ENCODE measurements around the gene LGALS9B.
"Not testable (repeated sequence)": the region's sequence is repeated elsewhere in the genome, so short reads cannot be mapped to it uniquely, and the experiment has no call there.

The LGALS9B gene

DNA sequence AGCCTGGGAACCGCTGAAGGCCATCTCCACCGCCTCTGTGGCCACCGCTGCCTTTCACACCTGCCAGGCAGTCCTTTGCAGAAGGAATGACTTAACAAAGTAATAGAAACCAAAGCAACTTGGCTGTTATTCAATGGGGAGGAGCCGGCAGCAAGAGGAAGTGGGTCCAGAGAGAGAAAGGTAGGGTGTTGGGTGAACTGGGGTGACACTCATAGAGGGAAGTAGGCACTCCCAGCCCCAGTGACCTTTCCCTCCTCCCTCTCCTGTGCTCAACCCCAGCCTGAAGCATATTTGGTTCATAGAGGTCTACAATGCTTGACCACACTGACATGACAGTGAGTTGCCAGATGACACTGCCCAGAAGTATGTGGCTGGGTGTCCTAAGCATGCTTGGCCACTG, at the start of gene LGALS9B:
TSS of gene LGALS9B (minus strand) at position 93 of the 400 bp plus-strand sequence. CDS start at position 24, 69 bp downstream.
- H3K27ac Mint-ChIP-seq; H3K27me3 Mint-ChIP-seq; H3K4me3 Mint-ChIP-seq; DNase-seq; H3K9me3 Mint-ChIP-seq; H3K36me3 Mint-ChIP-seq (ENCODE audit: low read depth); H3K4me1 Mint-ChIP-seq (ENCODE audit: low read depth): not testable (repeated sequence)

DNA sequence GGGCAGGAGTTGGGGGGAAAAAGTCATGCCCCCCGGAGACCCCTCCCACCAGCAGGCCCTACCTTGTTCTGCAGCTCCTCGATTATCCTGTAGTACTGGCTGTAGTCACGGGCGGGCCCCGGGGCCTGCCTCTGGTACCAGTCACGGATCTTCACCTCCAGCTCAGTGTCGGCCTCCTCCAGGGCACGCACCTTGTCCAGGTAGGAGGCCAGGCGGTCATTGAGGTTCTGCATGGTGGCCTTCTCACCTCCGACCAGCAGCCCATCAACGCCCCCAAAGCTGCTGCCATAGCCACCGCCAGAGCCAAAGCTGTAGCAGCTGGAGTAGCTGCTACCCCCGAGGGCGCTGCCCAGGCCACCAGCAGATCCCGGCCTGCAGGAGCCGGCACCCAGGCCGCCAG, 49.6 kb upstream of the LGALS9B start:
- DNase-seq; H3K27me3 Mint-ChIP-seq; H3K4me1 Mint-ChIP-seq (ENCODE audit: low read depth); H3K9me3 Mint-ChIP-seq; H3K4me3 Mint-ChIP-seq; H3K27ac Mint-ChIP-seq; H3K36me3 Mint-ChIP-seq (ENCODE audit: low read depth): not testable (repeated sequence)

DNA sequence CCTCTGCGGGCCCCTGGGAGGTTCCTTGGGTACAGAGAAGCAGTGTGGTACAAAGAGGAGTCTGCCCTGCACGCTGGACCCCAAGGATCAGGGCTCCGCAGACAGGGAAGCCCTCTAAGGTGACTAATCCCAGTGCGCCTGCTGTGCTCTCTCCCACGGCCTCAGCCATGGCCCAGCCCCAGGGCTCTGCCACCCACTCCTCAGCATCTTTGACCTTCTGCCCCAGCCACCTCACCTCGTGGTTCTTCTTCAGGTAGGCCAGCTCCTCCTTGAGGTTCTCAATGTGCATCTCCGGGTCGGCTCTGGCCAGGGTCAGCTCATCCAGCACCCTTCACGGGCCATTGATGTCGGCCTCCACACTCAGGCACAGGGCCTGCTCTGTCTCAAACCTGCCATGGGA, 47.8 kb upstream of the LGALS9B start:
- not testable (repeated sequence) for H3K4me1 Mint-ChIP-seq (ENCODE audit: low read depth); H3K4me3 Mint-ChIP-seq; DNase-seq; H3K27ac Mint-ChIP-seq; H3K9me3 Mint-ChIP-seq; H3K27me3 Mint-ChIP-seq; H3K36me3 Mint-ChIP-seq (ENCODE audit: low read depth)

DNA sequence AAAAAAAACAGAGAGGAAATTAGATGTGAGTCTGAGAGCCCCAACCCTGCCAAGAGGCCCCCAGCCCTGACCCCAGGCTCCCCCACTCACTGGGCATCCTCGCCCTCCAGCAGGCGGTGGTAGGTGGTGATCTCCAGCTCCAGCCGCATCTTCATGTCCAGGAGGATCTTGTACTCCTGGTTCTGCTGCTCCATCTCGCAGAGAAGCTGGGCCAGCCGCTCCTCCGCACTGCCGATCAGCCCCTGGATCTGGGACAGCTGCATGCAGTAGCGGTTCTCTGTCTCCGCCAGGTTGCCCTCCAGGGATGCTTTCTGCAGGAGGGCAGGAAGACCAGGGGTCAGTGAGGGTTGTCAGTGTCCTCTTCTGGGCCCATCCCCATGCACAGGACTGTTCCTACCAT, 46.2 kb upstream of the LGALS9B start:
- not testable (repeated sequence) for H3K4me1 Mint-ChIP-seq (ENCODE audit: low read depth); H3K4me3 Mint-ChIP-seq; DNase-seq; H3K9me3 Mint-ChIP-seq; H3K27me3 Mint-ChIP-seq; H3K27ac Mint-ChIP-seq; H3K36me3 Mint-ChIP-seq (ENCODE audit: low read depth)

DNA sequence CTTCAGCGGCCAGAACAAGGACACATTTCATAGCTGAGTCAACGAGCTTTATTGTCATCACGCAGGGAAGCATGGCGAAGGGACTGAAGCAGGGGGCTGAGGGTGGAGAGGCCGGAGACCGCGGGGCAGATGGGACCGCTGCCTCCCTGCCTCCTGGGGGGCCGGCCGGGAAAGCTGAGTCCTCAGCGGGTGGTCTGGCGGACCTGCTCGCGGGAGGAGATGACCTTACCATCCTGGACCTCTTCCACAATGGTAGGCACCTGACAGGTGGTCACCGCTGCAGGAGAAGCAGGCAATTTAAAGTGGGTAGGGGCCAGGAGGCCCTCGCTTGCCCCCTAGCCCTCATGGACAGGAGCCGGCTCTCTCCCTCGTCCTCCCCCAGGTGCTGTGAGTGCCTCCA, 45.0 kb upstream of the LGALS9B start:
- DNase-seq; H3K27me3 Mint-ChIP-seq; H3K4me3 Mint-ChIP-seq; H3K27ac Mint-ChIP-seq; H3K9me3 Mint-ChIP-seq; H3K36me3 Mint-ChIP-seq (ENCODE audit: low read depth); H3K4me1 Mint-ChIP-seq (ENCODE audit: low read depth): not testable (repeated sequence)

DNA sequence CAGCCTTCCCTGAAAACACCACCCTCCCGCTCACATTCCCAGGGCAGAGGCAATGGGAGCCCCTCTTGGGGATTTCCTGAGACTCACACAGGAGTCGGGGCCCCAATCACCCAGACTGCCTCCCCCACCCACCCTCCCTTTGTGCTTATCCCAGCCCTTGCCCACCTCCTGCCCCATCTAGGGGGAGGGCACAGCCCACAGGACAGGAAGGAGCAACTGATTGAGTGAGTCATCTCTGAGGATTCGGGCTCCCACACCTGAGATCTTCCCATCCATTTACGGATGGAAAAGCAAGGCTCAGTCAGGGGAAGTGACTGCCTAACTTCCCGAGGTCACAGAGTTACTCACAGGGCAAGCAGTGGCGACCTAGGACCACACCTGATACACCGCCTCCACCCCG, 44.4 kb upstream of the LGALS9B start:
- DNase-seq; H3K36me3 Mint-ChIP-seq (ENCODE audit: low read depth); H3K27ac Mint-ChIP-seq; H3K27me3 Mint-ChIP-seq; H3K4me3 Mint-ChIP-seq; H3K9me3 Mint-ChIP-seq; H3K4me1 Mint-ChIP-seq (ENCODE audit: low read depth): not testable (repeated sequence)

DNA sequence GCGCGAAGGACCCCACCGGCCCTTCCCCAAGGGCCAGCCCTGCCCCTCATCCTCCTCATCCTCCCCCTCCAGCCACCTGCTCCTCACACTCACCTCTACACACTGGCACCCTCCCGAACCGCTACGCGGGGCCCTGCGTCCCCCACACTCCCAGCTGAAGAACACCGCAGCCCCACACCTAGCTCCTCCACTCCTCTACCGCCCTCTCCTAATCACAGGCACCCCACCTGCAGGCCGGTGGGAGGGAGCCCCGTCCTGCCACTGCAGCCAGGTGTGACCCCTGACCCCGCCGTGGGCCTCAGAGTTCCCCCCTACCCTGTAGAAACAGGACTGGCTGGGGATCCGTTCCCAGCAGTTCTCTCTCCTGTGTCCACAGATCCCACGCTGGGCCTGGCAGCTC, 38.0 kb upstream of the LGALS9B start:
- not testable (repeated sequence) for H3K27me3 Mint-ChIP-seq; DNase-seq; H3K36me3 Mint-ChIP-seq (ENCODE audit: low read depth); H3K9me3 Mint-ChIP-seq; H3K4me1 Mint-ChIP-seq (ENCODE audit: low read depth); H3K4me3 Mint-ChIP-seq; H3K27ac Mint-ChIP-seq

DNA sequence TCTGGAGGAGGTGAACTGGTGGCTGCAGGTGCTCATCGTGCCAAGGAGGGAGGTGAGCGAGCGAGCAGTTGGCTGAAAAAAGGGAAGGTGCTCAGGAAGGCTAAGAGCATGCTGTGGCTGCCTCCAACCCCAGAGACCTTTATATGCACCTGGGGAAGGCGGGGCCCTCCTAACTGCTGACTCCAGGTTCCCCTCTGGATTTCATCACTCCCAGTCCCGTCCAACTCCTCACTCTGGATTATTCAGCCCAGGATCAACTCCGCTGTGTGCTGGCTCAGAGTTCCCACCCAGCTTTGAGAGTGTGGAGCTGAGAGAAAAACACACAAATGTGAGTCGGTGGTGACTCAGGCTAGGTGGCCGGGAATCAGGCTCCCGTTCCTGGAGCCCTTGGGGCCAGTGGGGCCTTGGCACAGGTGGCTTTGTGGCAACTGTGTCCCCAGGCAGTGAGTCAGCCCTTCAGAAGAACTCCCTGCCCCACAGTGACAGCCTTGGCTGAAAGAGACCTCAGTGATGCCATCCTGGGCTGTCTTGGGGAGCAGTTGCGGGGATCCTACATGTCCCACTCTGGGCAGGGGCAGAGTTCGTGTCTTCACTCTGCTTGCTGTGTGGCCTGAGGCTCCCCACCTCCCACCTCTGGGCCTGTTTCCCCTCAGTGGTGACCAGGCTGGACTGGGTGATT, 37.2 kb upstream of the LGALS9B start:
- not testable (repeated sequence) for H3K36me3 Mint-ChIP-seq (ENCODE audit: low read depth); H3K4me3 Mint-ChIP-seq; DNase-seq; H3K27me3 Mint-ChIP-seq; H3K4me1 Mint-ChIP-seq (ENCODE audit: low read depth); H3K9me3 Mint-ChIP-seq; H3K27ac Mint-ChIP-seq

DNA sequence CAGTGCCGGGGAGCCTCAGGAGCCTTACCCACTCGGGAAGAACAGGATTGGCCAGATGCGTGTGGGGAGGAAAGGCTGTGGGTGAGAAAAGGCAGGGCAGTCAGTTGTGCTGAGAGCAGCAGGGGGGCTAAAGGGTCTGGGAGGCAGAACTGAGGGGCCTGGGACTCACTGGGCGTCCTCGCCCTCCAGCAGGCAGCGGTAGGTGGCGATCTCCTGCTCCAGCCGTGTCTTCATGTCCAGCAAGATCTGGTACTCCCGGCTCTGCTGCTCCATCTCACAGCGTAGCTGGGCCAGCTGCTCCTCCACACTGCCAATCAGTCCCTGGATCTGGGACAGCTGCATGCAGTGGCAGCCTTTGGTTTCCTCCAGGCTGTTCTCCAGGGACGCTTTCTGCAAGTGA, 34.6 kb upstream of the LGALS9B start:
- H3K27ac Mint-ChIP-seq; H3K4me3 Mint-ChIP-seq; H3K27me3 Mint-ChIP-seq; H3K9me3 Mint-ChIP-seq; DNase-seq; H3K4me1 Mint-ChIP-seq (ENCODE audit: low read depth); H3K36me3 Mint-ChIP-seq (ENCODE audit: low read depth): not testable (repeated sequence)

DNA sequence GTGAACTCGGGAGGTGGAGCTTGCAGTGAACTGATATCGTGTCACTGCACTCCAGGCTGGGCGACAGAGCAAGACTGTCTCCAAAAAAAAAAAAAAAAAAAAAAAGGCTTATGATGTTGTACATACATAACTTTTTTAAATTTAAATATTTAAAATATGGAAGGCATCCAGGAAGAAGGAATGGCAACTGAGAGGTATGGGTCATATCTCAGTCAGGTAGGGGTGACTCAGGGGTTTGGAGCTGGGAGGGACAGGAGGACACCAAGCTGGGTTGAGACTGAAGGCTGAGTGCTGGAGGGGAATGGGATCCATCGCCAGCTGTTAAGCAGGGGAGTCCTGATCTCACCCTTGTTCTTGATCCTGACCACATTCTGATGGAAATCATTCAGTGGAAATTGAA, 33.0 kb upstream of the LGALS9B start:
- H3K4me3 Mint-ChIP-seq; H3K9me3 Mint-ChIP-seq; H3K36me3 Mint-ChIP-seq (ENCODE audit: low read depth); H3K4me1 Mint-ChIP-seq (ENCODE audit: low read depth); H3K27ac Mint-ChIP-seq; DNase-seq; H3K27me3 Mint-ChIP-seq: not testable (repeated sequence)

DNA sequence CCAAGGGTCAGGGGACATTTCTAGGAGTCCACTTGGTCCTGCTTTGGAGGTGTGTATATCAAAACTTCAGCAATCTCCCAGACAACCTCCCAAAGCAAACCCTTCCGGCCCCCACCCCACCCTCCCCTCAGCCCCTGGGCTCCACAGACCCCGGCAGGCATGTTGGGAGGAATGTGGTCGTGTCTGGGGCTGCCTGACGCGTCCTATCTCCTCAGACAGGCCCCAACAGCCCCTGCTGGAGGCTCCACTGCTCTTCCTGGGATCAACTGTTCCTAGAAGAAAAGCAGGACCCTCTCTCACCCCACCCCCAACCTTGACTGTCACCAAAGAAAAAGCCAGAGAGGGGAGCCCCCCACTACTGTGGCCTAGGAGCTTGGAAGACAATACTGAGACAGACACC, 28.1 kb upstream of the LGALS9B start:
- H3K27me3 Mint-ChIP-seq; H3K9me3 Mint-ChIP-seq; H3K27ac Mint-ChIP-seq; H3K36me3 Mint-ChIP-seq (ENCODE audit: low read depth); DNase-seq; H3K4me3 Mint-ChIP-seq; H3K4me1 Mint-ChIP-seq (ENCODE audit: low read depth): not testable (repeated sequence)

DNA sequence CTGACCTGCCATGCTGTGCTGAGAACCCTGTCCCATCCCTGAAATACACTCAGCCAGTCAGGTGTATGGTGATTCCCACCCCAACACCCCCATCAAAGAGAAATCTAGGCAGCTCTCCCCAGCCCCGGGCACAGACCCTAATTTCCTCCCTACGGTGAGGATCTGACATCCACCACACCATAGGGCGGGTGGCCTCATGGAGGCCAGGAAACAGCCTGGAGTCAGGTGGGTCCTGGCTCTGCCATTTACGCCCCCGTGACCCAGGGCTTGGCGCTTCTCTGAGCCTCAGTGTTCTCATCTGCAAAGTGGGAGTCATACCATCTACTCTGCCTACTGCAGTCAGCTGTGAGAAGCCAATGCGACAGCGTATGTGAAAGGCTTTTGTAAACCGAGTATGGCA, 27.4 kb upstream of the LGALS9B start:
- H3K27ac Mint-ChIP-seq; H3K4me1 Mint-ChIP-seq (ENCODE audit: low read depth); H3K9me3 Mint-ChIP-seq; DNase-seq; H3K4me3 Mint-ChIP-seq; H3K27me3 Mint-ChIP-seq; H3K36me3 Mint-ChIP-seq (ENCODE audit: low read depth): not testable (repeated sequence)

DNA sequence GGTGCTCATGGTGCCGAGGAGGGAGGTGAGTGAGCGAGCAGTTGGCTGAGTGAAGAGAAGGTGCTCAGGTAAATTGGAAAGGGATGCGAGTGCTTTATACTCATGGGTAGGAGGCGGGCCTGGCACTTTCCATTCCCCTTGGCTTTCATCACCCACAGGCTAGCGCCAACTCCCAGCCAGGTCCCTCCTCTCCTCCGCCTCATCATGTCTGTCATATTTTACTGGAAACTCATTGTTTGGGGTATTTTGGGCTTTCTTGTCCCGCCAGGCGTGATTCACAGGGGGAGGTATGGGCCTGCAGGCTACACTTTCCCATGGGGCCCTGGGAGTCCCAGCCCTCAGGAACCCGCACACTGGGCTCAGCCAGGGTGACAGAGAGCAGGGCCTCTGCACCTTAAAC, 26.8 kb upstream of the LGALS9B start:
- H3K4me3 Mint-ChIP-seq; DNase-seq; H3K4me1 Mint-ChIP-seq (ENCODE audit: low read depth); H3K27me3 Mint-ChIP-seq; H3K27ac Mint-ChIP-seq; H3K36me3 Mint-ChIP-seq (ENCODE audit: low read depth); H3K9me3 Mint-ChIP-seq: not testable (repeated sequence)

DNA sequence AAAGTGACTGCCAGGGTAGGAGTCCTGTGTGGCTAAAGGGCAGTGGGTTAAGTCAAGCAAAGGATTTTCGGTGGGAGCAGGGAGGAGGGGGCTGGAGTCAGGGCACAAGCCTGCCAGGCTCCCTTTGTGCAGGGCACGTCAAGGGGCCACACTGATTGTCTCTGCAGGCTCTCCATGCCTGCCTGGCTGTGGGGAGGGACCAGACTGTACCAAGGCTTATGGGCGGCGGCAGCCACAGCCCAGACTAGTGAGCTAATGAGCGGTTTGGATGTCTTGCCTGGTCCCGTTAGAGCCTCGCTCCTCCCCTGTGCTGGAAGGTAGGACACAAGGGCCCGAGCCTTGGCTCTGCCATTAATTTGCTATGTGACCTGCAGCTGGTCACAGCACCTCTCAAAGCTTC, 25.6 kb upstream of the LGALS9B start:
- H3K27ac Mint-ChIP-seq; H3K36me3 Mint-ChIP-seq (ENCODE audit: low read depth); H3K27me3 Mint-ChIP-seq; DNase-seq; H3K9me3 Mint-ChIP-seq; H3K4me1 Mint-ChIP-seq (ENCODE audit: low read depth); H3K4me3 Mint-ChIP-seq: not testable (repeated sequence)

DNA sequence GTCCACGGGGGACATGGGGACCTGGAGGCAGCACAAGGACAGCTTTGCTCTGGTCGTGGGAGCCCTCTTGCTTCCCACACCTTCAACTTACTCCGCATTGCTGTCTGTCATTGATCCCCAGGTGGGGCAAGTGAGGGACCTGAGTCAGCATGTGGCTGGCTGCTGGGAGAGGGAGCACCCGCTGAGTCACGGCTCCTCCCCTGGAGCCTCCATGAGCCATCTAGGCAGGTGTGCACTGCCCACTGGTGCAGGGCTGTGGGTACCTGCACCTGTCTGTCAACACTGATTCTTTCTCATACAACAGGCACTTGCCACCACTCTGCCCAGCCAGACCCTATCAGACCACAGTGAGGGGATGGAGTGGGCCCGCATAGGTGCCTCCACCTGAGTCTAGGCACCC, 24.8 kb upstream of the LGALS9B start:
- not testable (repeated sequence) for H3K27ac Mint-ChIP-seq, DNase-seq

DNA sequence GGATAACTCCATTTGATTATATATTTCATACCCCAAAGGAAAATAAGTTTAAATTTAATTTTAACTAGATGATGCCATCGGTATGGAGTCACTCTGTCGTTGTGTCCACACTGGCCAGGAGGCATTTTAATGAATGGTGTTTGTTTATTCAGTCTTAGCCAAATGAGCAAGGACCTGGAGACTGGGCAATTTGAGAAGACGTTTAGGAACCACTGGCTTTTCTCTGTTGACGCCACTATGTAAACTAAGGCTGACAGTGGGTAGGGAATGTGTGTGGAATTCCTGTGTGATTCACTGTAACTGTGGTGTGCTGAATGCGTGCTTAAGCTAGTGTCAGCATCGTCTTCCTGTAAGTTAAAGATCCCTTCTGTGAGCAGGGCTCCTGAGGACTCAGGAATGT, 17.6 kb upstream of the LGALS9B start:
- not testable (repeated sequence) for H3K27ac Mint-ChIP-seq, DNase-seq

More for the DNA sequence above, 24.8 kb upstream of the LGALS9B start:
- not testable (repeated sequence) for H3K4me1 Mint-ChIP-seq (ENCODE audit: low read depth); H3K4me3 Mint-ChIP-seq; H3K36me3 Mint-ChIP-seq (ENCODE audit: low read depth); H3K27me3 Mint-ChIP-seq; H3K9me3 Mint-ChIP-seq

More for the DNA sequence above, 17.6 kb upstream of the LGALS9B start:
- H3K4me3 Mint-ChIP-seq; H3K27me3 Mint-ChIP-seq; H3K36me3 Mint-ChIP-seq (ENCODE audit: low read depth); H3K9me3 Mint-ChIP-seq; H3K4me1 Mint-ChIP-seq (ENCODE audit: low read depth): not testable (repeated sequence)

Data from activated T-cell treated with anti-CD3 and anti-CD28 coated beads, Interleukin-2, amount 50 U/mL, for 24 hours (primary cell).